Activated T-helper 17 cell treated with anti-CD3 and anti-CD28 coated beads, Interleukin-2, amount 50 U/mL, for 72 hours (primary cell): ENCODE data around the gene CST8. TPM values are rescaled to one million over a fixed set of nuclear protein-coding genes. Genes with fewer than 3 reads are reported as not detected.

Source experiments
- total RNA-seq, 2 donors: library from RNA; stranded (reverse); gene quantifications; one replicate each; pipeline ENCODE4 v1.2.3, GENCODE V29; 2022

CST8 gene
- total RNA-seq, 2 donors from 2014 or later = 0.29 TPM; not detected in 1

Other genes starting within 250 kb of the CST8 start
- gene NXT1, start 140.3 kb upstream of the CST8 start, total RNA-seq = 10 to 100 TPM; 25.0 to 43.7 TPM
- 1 to 10 TPM; 7.5 to 9.6 TPM for gene GZF1, start 128.9 kb upstream of the CST8 start, total RNA-seq
- gene NAPB, start 69.6 kb upstream of the CST8 start, total RNA-seq = 10 to 100 TPM; 11.5 to 14.3 TPM
- not detected for gene CSTL1, start 51.4 kb upstream of the CST8 start, total RNA-seq
- gene CST11, start 38.2 kb upstream of the CST8 start, total RNA-seq = not detected
- not detected for gene CST9L, start 77.4 kb downstream of the CST8 start, total RNA-seq
- not detected for gene CST9, start 114.8 kb downstream of the CST8 start, total RNA-seq
- gene CST3, start 146.8 kb downstream of the CST8 start, total RNA-seq = not detected
- gene CST4, start 197.9 kb downstream of the CST8 start, total RNA-seq = not detected